Measurements from ENCODE around the gene KIAA0232. TPM values are rescaled to one million over a fixed set of nuclear protein-coding genes. Genes with fewer than 3 reads are reported as not detected.

The KIAA0232 gene
- total RNA-seq, 4 donors from 2014 or later: 27.6 to 34.1 (median 32.7) TPM

DNA sequence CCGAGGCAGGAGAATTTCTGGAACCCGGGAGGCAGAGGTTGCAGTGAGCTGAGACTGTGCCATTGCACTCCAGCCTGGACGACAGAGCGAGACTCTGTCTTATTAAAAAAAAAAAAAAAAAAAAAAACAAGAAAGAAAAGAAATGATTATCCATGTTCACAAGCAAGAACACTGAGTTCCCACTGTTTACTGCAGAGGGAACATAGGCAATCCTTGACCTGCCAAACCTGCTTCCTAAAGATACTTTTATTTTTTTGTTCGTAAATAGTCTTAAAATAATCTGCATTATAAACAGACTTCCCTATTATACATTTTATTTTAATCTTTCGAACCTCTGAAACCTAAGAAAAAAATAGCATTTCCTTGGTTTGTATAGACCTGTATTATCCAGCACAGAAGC, 76.5 kb downstream of the KIAA0232 start:
- no peak for DNase-seq (ENCODE audit: low spot score in 2 of 2)
- WGBS: 98% methylated on average over 6 of the region's 6 CpGs
- Histone ChIP-seq H3K27ac (no peak overlapping the region), H3K9me3 (no peaks in the 10 kb centered on the region), H3K36me3 (peaks cover 29% of the 10 kb centered on the region), H3K4me1 (peaks cover 3% of the 10 kb centered on the region), H3K27me3 (no peaks in the 10 kb centered on the region), H3K4me3 (no peak overlapping the region)
- TF ChIP-seq POLR2AphosphoS5 (IDR thresholded peaks at IDR 0.05): no peak
- TF ChIP-seq EP300 (IDR thresholded peaks at IDR 0.05): no peak
- no peak for TF ChIP-seq POLR2A (IDR thresholded peaks at IDR 0.05)
- TF ChIP-seq, protein P1, sequence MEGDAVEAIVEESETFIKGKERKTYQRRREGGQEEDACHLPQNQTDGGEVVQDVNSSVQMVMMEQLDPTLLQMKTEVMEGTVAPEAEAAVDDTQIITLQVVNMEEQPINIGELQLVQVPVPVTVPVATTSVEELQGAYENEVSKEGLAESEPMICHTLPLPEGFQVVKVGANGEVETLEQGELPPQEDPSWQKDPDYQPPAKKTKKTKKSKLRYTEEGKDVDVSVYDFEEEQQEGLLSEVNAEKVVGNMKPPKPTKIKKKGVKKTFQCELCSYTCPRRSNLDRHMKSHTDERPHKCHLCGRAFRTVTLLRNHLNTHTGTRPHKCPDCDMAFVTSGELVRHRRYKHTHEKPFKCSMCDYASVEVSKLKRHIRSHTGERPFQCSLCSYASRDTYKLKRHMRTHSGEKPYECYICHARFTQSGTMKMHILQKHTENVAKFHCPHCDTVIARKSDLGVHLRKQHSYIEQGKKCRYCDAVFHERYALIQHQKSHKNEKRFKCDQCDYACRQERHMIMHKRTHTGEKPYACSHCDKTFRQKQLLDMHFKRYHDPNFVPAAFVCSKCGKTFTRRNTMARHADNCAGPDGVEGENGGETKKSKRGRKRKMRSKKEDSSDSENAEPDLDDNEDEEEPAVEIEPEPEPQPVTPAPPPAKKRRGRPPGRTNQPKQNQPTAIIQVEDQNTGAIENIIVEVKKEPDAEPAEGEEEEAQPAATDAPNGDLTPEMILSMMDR (IDR thresholded peaks at IDR 0.05): no peak

DNA sequence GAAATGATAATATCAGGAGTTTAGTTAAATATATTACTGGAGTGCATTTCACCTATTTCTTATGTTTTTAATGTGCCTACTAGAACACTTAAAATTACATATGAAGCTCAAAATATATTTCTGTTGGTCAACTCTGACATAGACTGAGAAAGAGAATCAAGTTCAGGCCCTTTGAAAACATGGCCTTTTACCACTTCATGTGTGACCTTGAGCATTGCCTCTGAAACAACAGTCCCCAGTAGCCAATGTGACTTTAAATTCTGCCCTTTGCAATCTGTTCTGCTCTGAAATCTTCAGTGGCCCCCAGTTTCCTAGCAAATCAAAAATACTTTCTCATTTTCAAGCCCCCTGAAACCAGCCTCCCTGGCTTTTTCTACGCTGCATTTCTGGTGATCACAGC, 77.0 kb downstream of the KIAA0232 start:
- no peak for TF ChIP-seq POLR2AphosphoS5 (IDR thresholded peaks at IDR 0.05)
- Histone ChIP-seq H3K27ac (no peak overlapping the region), H3K4me1 (peaks cover 3% of the 10 kb centered on the region), H3K9me3 (no peaks in the 10 kb centered on the region), H3K4me3 (no peak overlapping the region), H3K27me3 (no peaks in the 10 kb centered on the region), H3K36me3 (peaks cover 29% of the 10 kb centered on the region)
- DNase-seq (ENCODE audit: low spot score in 2 of 2): no peak
- WGBS: 100% methylated on average over 1 of the region's 1 CpG

- Histone ChIP-seq H3K9me3 (no peaks in the 10 kb centered on the region), H3K36me3 (peaks cover 41% of the 10 kb centered on the region), H3K4me3 (no peak overlapping the region), H3K4me1 (peaks cover 13% of the 10 kb centered on the region), H3K27ac (no peak overlapping the region), H3K27me3 (no peaks in the 10 kb centered on the region)
- no peak for DNase-seq (ENCODE audit: low spot score in 2 of 2)
- TF ChIP-seq POLR2AphosphoS5 (IDR thresholded peaks at IDR 0.05) (no peak), EP300 (IDR thresholded peaks at IDR 0.05) (no peak), POLR2A (IDR thresholded peaks at IDR 0.05) (no peak)
- TF ChIP-seq, protein P1 (IDR thresholded peaks at IDR 0.05): no peak
- WGBS: 96% methylated on average over 8 of the region's 8 CpGs
These were observed 85.9 kb downstream of the KIAA0232 start for GRCh38 chr4:6868386-6868785.

GRCh38 chr4:6869944-6870343, 87.4 kb downstream of the KIAA0232 start:
- Histone ChIP-seq H3K9me3 (no peaks in the 10 kb centered on the region), H3K36me3 (peaks cover 52% of the 10 kb centered on the region), H3K4me3 (no peak overlapping the region), H3K27ac (no peak overlapping the region), H3K27me3 (no peaks in the 10 kb centered on the region), H3K4me1 (peaks cover 22% of the 10 kb centered on the region)
- TF ChIP-seq EP300 (IDR thresholded peaks at IDR 0.05) (no peak), POLR2A (IDR thresholded peaks at IDR 0.05) (no peak), POLR2AphosphoS5 (IDR thresholded peaks at IDR 0.05) (no peak)
- TF ChIP-seq, protein P1 (IDR thresholded peaks at IDR 0.05): no peak
- 80% methylated on average over 2 of the region's 2 CpGs for WGBS
- no peak for DNase-seq (ENCODE audit: low spot score in 2 of 2)

DNA sequence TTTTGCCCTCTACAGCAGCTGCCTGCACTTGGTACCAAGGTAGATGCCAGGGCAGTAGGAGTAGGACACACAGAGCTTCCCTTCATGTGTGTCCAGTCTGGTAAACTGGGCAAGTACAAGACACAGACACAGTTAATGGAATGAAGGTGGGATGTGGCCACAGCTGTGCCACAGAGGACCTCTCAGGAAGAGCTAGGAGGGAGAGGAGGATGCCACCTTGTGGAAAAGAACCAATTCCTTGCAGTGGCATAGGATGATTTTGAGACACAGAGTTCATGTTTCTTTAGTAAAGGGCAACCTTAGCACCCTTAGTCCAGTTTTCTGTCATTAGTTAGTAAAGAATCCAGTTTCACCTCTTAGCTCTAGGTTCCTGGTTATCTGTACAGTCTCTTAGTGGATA, 90.8 kb downstream of the KIAA0232 start:
- Histone ChIP-seq H3K9me3 (no peaks in the 10 kb centered on the region), H3K27me3 (no peaks in the 10 kb centered on the region), H3K36me3 (peaks cover 53% of the 10 kb centered on the region), H3K4me1 (peaks cover 32% of the 10 kb centered on the region), H3K27ac (no peak overlapping the region), H3K4me3 (no peak overlapping the region)
- DNase-seq (ENCODE audit: low spot score in 2 of 2): no peak
- no peak for TF ChIP-seq EP300 (IDR thresholded peaks at IDR 0.05)
- no peak for TF ChIP-seq POLR2A (IDR thresholded peaks at IDR 0.05)
- TF ChIP-seq, protein P1 (IDR thresholded peaks at IDR 0.05): no peak
- TF ChIP-seq POLR2AphosphoS5 (IDR thresholded peaks at IDR 0.05): no peak

DNA sequence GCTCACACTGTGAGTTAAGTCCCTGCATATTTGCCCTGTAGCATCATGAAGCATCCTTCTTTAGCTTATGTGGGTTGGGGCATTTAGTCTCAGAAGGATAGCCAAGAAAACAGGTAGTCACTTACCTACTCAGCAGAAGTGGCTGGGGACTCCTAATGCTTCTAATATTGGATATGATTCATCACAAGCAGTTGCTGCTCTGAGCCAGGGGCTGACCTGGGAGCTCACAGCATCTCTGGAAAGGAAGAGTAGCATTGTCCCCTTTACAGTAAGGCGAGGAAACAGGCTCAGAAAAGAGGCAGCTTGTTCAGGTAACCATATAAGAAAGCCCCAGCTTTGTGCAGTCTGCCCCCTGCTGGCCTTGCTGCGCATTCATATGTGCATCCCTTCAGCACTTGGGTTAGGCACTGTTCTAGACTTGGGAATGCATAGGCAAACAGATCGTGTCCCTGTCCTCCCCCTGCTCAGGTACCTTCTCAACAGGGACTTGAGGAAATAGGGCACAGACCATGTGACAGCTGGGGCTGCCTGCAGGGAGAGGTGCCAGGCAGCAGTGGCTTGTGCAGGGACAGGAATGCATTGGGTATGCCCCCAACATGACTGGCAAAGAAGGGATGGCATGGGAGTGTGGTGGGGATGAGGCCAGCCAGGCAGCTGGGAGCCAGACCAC, 91.4 kb downstream of the KIAA0232 start:
- Histone ChIP-seq H3K27me3 (no peaks in the 10 kb centered on the region), H3K4me1 (peaks cover 32% of the 10 kb centered on the region), H3K9me3 (no peaks in the 10 kb centered on the region), H3K27ac (no peak overlapping the region), H3K4me3 (no peak overlapping the region), H3K36me3 (peaks cover 60% of the 10 kb centered on the region)
- no CpG with 5 or more reads among the region's 3 CpGs for WGBS
- TF ChIP-seq POLR2AphosphoS5 (IDR thresholded peaks at IDR 0.05) (no peak), EP300 (IDR thresholded peaks at IDR 0.05) (no peak)
- TF ChIP-seq, protein P1 (IDR thresholded peaks at IDR 0.05): peak; percentile 34 to 65
- DNase-seq (ENCODE audit: low spot score in 2 of 2): no peak

Data from suprapubic skin (tissue), 4 donors.